HepG2 (cell line): Measurements from ENCODE around the gene NSUN3. TPM values are rescaled to one million over a fixed set of nuclear protein-coding genes. Genes with fewer than 3 reads are reported as not detected.
A peak's percentile ranks its signal among the peaks of the same experiment; 100 is the strongest.

Source experiments
- ATAC-seq: fragments of 200-7000 bp; cut with Tn5 transposase; 3 replicates; pipeline ENCODE4 v1.9.1; 2020; ENCODE audit warnings: mild to moderate bottlenecking, moderate library complexity
- BruUV-seq: library from RNA; stranded (reverse); fragments of 400-500 nt; replicated peaks from 2 replicates; lab custom pipeline; 2021; lab: Mats Ljungman, UMichigan
- CTCF ChIA-PET: fragments of 300-600 bp; formaldehyde crosslinking; extraction: SDS; loops from one replicate; lab custom pipeline; 2021; ENCODE audit warnings: low total read pairs, inconsistent platforms, low intra/inter-chr PET ratio; lab: Yijun Ruan, JAX
- POLR2A ChIA-PET: fragments of 350-600 bp; sonication (Branson Sonifier 250); formaldehyde crosslinking; loops from one replicate; lab custom pipeline; 2020; ENCODE audit warnings: antibody characterized with exemption, inconsistent platforms; lab: Yijun Ruan, JAX
- DNase-seq: peaks from one replicate; pipeline ENCODE4 v3.0.0-alpha.2; 2015; ENCODE audit warnings: low spot score
- FAIRE-seq: peaks from 3 replicates; lab custom pipeline; 2011; peaks lifted over from hg19 to GRCh38; lab: Jason Lieb, UNC
- H2AFZ ChIP-seq: one replicate; pipeline ENCODE4 v1.6.1; 2011; ENCODE audit warnings: low read length, inconsistent platforms
- H3K27ac ChIP-seq: fragments of 300-600 bp; 3 replicates; pipeline ENCODE4 v1.8.0; 2011; ENCODE audit warnings: mixed run types, mild to moderate bottlenecking, mixed read lengths, low read length, inconsistent platforms; ENCODE audit not compliant: insufficient read depth; ENCODE audit errors: extremely low read length
- H3K27me3 ChIP-seq, 2 experiments: fragments of 200-600 bp in 1 of 2; 2 replicates in 1 of 2; 3 replicates in 1 of 2; pipeline versions ENCODE4 v1.6.0 to v1.8.0; 2011; ENCODE audit warnings: low read length in 2 of 2, mild to moderate bottlenecking in 2 of 2, moderate library complexity in 2 of 2, inconsistent platforms in 1 of 2; ENCODE audit not compliant: insufficient read depth in 2 of 2, control insufficient read depth in 1 of 2
- H3K36me3 ChIP-seq, 2 experiments: fragments of 200-600 bp in 1 of 2; replicated peaks in 1 of 2; 2 replicates in 1 of 2; 3 replicates in 1 of 2; pipeline versions ENCODE4 v1.5.1 to v1.8.0; 2011; ENCODE audit warnings: low read length in 2 of 2, inconsistent platforms in 1 of 2; ENCODE audit not compliant: insufficient read depth in 2 of 2, control insufficient read depth in 1 of 2
- H3K4me1 ChIP-seq: 2 replicates; pipeline ENCODE4 v1.5.1; 2012; ENCODE audit warnings: low read length, inconsistent platforms; ENCODE audit not compliant: insufficient read depth
- H3K4me2 ChIP-seq: 2 replicates; pipeline ENCODE4 v1.6.0; 2011; ENCODE audit warnings: low read depth, low read length, inconsistent platforms
- H3K4me3 ChIP-seq, 3 experiments: fragments of 200-600 bp in 1 of 3; sonication (generic), shearing (Covaris generic) in 1 of 3; replicated peaks in 1 of 3; 2 replicates each; pipeline ENCODE4 v1.5.1; 2011 to 2016; ENCODE audit warnings: low read length in 3 of 3, inconsistent platforms in 2 of 3, low read depth in 2 of 3, mild to moderate bottlenecking in 2 of 3, control low read depth in 1 of 3, mixed read lengths in 1 of 3; ENCODE audit not compliant: insufficient read depth in 1 of 3
- H3K79me2 ChIP-seq: one replicate; pipeline ENCODE4 v1.6.1; 2011; ENCODE audit warnings: low read length, inconsistent platforms; ENCODE audit not compliant: insufficient read depth
- H3K9ac ChIP-seq: 2 replicates; pipeline ENCODE4 v1.6.0; 2011; ENCODE audit warnings: mild to moderate bottlenecking, low read depth, low read length, inconsistent platforms; ENCODE audit not compliant: insufficient read depth
- H3K9me3 ChIP-seq: 2 replicates; pipeline ENCODE4 v1.5.1; 2012; ENCODE audit warnings: mild to moderate bottlenecking, low read length
- H4K20me1 ChIP-seq: 2 replicates; pipeline ENCODE4 v1.6.0; 2011; ENCODE audit warnings: inconsistent platforms, mild to moderate bottlenecking, low read length, moderate library complexity; ENCODE audit not compliant: insufficient read depth
- GZF1 ChIP-seq: sonication (generic); formaldehyde crosslinking; IDR thresholded peaks from 2 replicates; pipeline ENCODE4 v1.5.1; 2020; ENCODE audit warnings: mild to moderate bottlenecking, missing genetic modification reagents
- MIER2 ChIP-seq: IDR thresholded peaks from 2 replicates; pipeline ENCODE4 v1.6.1; 2016; ENCODE audit warnings: missing biosample characterization, missing genetic modification reagents
- ZBTB38 ChIP-seq: sonication (generic); formaldehyde crosslinking; IDR thresholded peaks from 2 replicates; pipeline ENCODE4 v1.5.1; 2020; ENCODE audit warnings: mild to moderate bottlenecking, missing genetic modification reagents
- ZNF335 ChIP-seq: sonication (generic); formaldehyde crosslinking; IDR thresholded peaks from 2 replicates; pipeline ENCODE4 v1.4.0; 2020; ENCODE audit warnings: missing genetic modification reagents
- ZNF776 ChIP-seq: sonication (generic); formaldehyde crosslinking; IDR thresholded peaks from 2 replicates; pipeline ENCODE4 v1.4.0; 2020; ENCODE audit warnings: mild to moderate bottlenecking, missing genetic modification reagents
- WGBS: methylation state at CpG from one replicate; pipeline ENCODE4 v1.1.6; 2017; ENCODE audit warnings: low lambda C conversion rate; 5-methylcytosine and 5-hydroxymethylcytosine counted together
- in situ Hi-C: cut with HindIII; loops from 2 replicates; pipeline ENCODE4 v1.10.0; 2017; ENCODE audit warnings: low pct_unique_long_range_greater_than_20kb; ENCODE audit not compliant: extremely low pct_ligation_motif_present
- intact Hi-C: fragments of 100-400 bp; cut with micrococcal nuclease; formaldehyde crosslinking; loops from one replicate; pipeline ENCODE4 v1.10.0; 2022; ENCODE audit not compliant: unreplicated experiment
- polyA plus RNA-seq, 8 experiments: library from polyadenylated mRNA; depleted of rRNA in 3 of 8; stranded (reverse) in 7 of 8; unstranded in 1 of 8; fragments of >200 nt; fragmentation: Illumina TruSeq in 4 of 8; extraction: Trizol in 4 of 8; gene quantifications; 2 replicates each; pipeline versions ENCODE4 v1.2.1 to v1.2.3, GENCODE V29; 2011 to 2016; ENCODE audit warnings: low read depth in 4 of 8, missing spikeins in 1 of 8, mixed read lengths in 1 of 8; ENCODE audit not compliant: insufficient read depth in 1 of 8
- total RNA-seq, 5 experiments: library from RNA; depleted of rRNA; stranded (reverse); fragments of >200 nt; fragmentation: Illumina TruSeq; extraction: Trizol; gene quantifications; 2 replicates each; pipeline ENCODE4 v1.2.3, GENCODE V29; 2016; ENCODE audit warnings: low read depth in 1 of 5
- TF ChIP-seq, protein P1 (sequence below), 2 experiments: IDR thresholded peaks; 2 replicates each; pipeline ENCODE4 v1.6.1; 2011 to 2012; ENCODE audit warnings: low read length in 2 of 2, borderline replicate concordance in 1 of 2, low read depth in 1 of 2, mild to moderate bottlenecking in 1 of 2, moderate library complexity in 1 of 2
- TF ChIP-seq, protein P2 (sequence below): IDR thresholded peaks from 2 replicates; pipeline ENCODE4 v1.6.1; 2012; ENCODE audit warnings: low read depth, low read length, improper control_type of control experiment
- TF ChIP-seq, protein P3 (sequence below): sonication (generic); formaldehyde crosslinking; IDR thresholded peaks from 2 replicates; pipeline ENCODE4 v1.4.0; 2020; ENCODE audit warnings: mild to moderate bottlenecking, missing genetic modification reagents
- TF ChIP-seq, protein P4 (sequence below): IDR thresholded peaks from 2 replicates; pipeline ENCODE4 v1.6.1; 2016; ENCODE audit warnings: missing compliant biosample characterization, missing genetic modification reagents, borderline replicate concordance
- TF ChIP-seq, protein P5 (sequence below): sonication (generic); formaldehyde crosslinking; IDR thresholded peaks from 2 replicates; pipeline ENCODE4 v1.5.0; 2020; ENCODE audit warnings: missing genetic modification reagents

The NSUN3 gene
- total and polyA plus RNA-seq, 2 of the 13 experiments (the other 11 are each of a cell fraction or from before 2014, with no cell fraction given): 3.2 to 10.6 TPM

DNA sequence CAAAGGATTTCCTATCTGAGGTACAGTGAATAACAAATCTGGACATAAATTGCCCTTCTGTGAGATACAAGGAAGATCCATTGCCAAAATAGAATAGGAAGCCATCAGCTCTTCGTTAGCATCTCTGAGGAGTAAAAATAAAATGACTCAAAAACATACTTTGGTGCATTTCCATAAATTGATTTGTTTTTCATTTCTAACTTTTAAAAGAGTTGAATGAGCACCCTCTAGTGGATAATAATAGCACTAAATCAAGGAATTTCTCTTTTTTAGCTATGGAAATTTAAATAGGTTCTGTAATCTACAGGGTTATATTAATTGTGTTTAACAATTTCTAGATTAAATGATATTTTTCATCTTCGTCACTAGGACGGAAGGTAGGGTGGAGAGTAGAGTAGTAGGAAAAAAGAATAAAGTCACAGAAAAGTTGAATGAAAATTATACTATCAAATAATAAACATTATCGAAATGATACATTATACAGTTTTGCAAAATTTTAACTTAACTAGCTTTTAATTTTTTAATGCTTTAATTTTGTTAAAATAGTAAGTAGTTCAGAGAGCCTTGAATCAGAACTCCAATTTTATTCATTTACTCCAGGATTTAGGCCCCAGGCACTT is 6.4 kb downstream of the NSUN3 start:
- Histone ChIP-seq H2AFZ (no peak overlapping the region), H3K4me1 (peaks cover 9% of the 10 kb centered on the region), H4K20me1 (no peaks in the 10 kb centered on the region), H3K79me2 (peaks cover 4% of the 10 kb centered on the region), H3K9ac (no peak overlapping the region), H3K4me3 (no peak overlapping the region), H3K27ac (no peak overlapping the region), H3K27me3 (no peaks in the 10 kb centered on the region), H3K4me2 (no peak overlapping the region), H3K36me3 (peaks cover 0 to 12% of the 10 kb centered on the region in 2 experiments; a peak in 2 of 5 replicates), H3K9me3 (peaks cover 10% of the 10 kb centered on the region; the same call in 1 of the 2 replicates)
- FAIRE-seq: no peak
- no TSS peak for BruUV-seq
- no peak for ATAC-seq
- DNase-seq: peak; percentile 3
- in situ Hi-C loops (loop anchor here (10.0 kb wide), 1 partner anchor 65 kb away; no protein-coding TSS in a partner anchor), intact Hi-C loops (loop anchor here (1.0 to 10.0 kb wide), 2 partner anchors 65 to 165 kb away; no protein-coding TSS in a partner anchor)
- CTCF ChIA-PET: interaction anchor here (1.8 to 4.2 kb wide), 2 partner anchors 33 to 65 kb away, joined by 4 to 25 read pairs; no protein-coding TSS in a partner anchor
- POLR2A ChIA-PET: interaction anchor here (0.9 kb wide), 1 partner anchor 33 kb away, joined by 6 read pairs; no protein-coding TSS in a partner anchor
- WGBS: 44% methylated on average over 4 of the region's 4 CpGs
- TF ChIP-seq, protein P1, sequence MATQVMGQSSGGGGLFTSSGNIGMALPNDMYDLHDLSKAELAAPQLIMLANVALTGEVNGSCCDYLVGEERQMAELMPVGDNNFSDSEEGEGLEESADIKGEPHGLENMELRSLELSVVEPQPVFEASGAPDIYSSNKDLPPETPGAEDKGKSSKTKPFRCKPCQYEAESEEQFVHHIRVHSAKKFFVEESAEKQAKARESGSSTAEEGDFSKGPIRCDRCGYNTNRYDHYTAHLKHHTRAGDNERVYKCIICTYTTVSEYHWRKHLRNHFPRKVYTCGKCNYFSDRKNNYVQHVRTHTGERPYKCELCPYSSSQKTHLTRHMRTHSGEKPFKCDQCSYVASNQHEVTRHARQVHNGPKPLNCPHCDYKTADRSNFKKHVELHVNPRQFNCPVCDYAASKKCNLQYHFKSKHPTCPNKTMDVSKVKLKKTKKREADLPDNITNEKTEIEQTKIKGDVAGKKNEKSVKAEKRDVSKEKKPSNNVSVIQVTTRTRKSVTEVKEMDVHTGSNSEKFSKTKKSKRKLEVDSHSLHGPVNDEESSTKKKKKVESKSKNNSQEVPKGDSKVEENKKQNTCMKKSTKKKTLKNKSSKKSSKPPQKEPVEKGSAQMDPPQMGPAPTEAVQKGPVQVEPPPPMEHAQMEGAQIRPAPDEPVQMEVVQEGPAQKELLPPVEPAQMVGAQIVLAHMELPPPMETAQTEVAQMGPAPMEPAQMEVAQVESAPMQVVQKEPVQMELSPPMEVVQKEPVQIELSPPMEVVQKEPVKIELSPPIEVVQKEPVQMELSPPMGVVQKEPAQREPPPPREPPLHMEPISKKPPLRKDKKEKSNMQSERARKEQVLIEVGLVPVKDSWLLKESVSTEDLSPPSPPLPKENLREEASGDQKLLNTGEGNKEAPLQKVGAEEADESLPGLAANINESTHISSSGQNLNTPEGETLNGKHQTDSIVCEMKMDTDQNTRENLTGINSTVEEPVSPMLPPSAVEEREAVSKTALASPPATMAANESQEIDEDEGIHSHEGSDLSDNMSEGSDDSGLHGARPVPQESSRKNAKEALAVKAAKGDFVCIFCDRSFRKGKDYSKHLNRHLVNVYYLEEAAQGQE (IDR thresholded peaks at IDR 0.05; ENCODE audit: borderline replicate concordance in 1 of 2, low read depth in 1 of 2, low read length in 2 of 2): no peak
- TF ChIP-seq, protein P2, sequence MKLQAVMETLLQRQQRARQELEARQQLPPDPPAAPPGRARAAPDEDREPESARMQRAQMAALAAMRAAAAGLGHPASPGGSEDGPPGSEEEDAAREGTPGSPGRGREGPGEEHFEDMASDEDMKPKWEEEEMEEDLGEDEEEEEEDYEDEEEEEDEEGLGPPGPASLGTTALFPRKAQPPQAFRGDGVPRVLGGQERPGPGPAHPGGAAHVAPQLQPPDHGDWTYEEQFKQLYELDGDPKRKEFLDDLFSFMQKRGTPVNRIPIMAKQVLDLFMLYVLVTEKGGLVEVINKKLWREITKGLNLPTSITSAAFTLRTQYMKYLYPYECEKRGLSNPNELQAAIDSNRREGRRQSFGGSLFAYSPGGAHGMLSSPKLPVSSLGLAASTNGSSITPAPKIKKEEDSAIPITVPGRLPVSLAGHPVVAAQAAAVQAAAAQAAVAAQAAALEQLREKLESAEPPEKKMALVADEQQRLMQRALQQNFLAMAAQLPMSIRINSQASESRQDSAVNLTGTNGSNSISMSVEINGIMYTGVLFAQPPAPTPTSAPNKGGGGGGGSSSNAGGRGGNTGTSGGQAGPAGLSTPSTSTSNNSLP: peak; percentile 77; the same call in 1 of the 2 replicates
- TF ChIP-seq, protein P3, sequence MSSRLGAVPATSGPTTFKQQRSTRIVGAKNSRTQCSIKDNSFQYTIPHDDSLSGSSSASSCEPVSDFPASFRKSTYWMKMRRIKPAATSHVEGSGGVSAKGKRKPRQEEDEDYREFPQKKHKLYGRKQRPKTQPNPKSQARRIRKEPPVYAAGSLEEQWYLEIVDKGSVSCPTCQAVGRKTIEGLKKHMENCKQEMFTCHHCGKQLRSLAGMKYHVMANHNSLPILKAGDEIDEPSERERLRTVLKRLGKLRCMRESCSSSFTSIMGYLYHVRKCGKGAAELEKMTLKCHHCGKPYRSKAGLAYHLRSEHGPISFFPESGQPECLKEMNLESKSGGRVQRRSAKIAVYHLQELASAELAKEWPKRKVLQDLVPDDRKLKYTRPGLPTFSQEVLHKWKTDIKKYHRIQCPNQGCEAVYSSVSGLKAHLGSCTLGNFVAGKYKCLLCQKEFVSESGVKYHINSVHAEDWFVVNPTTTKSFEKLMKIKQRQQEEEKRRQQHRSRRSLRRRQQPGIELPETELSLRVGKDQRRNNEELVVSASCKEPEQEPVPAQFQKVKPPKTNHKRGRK: no peak
- TF ChIP-seq ZBTB38 (CRISPR knock-in tag): no peak
- TF ChIP-seq, protein P4, sequence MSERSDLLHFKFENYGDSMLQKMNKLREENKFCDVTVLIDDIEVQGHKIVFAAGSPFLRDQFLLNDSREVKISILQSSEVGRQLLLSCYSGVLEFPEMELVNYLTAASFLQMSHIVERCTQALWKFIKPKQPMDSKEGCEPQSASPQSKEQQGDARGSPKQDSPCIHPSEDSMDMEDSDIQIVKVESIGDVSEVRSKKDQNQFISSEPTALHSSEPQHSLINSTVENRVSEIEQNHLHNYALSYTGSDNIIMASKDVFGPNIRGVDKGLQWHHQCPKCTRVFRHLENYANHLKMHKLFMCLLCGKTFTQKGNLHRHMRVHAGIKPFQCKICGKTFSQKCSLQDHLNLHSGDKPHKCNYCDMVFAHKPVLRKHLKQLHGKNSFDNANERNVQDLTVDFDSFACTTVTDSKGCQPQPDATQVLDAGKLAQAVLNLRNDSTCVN (CRISPR knock-in tag): no peak
- TF ChIP-seq ZNF335 (CRISPR knock-in tag): no peak
- TF ChIP-seq MIER2: no peak
- TF ChIP-seq GZF1 (CRISPR knock-in tag): no peak
- TF ChIP-seq, protein P5, sequence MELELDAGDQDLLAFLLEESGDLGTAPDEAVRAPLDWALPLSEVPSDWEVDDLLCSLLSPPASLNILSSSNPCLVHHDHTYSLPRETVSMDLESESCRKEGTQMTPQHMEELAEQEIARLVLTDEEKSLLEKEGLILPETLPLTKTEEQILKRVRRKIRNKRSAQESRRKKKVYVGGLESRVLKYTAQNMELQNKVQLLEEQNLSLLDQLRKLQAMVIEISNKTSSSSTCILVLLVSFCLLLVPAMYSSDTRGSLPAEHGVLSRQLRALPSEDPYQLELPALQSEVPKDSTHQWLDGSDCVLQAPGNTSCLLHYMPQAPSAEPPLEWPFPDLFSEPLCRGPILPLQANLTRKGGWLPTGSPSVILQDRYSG (CRISPR knock-in tag): no peak
- TF ChIP-seq ZNF776 (CRISPR knock-in tag): no peak
